ENCODE results near the gene POC1B. TPM values are rescaled to one million over a fixed set of nuclear protein-coding genes. Genes with fewer than 3 reads are reported as not detected.

The POC1B gene
- total and polyA plus RNA-seq, 8 donors, result 19.5 to 27.8 (median 23.1) TPM

DNA sequence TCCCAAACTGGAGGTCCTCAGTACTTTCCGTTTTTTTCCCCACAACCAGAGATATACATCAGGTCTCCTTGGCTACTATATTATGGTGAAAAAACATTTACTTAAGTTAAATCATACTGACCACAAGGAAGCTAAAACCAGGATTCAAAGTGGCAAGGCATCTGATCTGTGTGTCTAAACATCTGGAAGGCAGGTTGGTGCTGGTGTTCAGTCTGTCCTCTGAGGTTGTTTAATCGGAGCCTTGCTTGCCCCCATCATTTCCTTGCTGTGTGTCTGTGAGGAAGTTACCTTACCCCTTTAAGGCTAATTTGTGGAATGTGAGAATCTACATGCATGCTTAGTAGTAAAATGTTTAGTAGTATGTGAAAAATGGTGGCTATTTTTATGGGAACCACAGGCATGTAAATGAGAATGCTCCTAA lies 76.9 kb downstream of the POC1B start:
- H3K9me3 ChIP-seq, result no peaks in the 10 kb centered on the region

DNA sequence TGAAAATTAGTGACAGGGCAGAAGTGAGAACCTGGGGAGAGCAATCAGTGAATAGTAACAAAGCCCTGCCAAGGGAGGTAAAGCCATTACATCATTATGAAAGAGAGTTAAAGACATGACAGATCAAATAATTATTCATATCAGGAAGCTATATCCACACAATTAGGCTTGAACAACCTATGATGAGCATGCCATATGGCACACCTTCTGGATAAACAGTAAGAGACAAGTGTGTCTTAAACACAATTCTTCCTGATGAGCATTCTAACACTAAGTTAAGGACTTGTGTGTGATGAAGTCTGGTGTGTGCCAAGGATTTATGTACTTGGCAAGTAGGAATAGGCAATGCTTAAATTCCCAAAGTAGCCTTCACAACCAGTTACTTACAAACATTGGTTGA lies 77.3 kb downstream of the POC1B start:
- Histone ChIP-seq H3K4me3 (no peak overlapping the region), H3K9me3 (no peaks in the 10 kb centered on the region), H3K27ac (no peak overlapping the region), H3K36me3 (no peaks in the 10 kb centered on the region), H3K27me3 (no peaks in the 10 kb centered on the region), H3K4me1 (peaks cover 27 to 30% of the 10 kb centered on the region in 2 donors)
- DNase-seq (no peak), ATAC-seq (no peak)
- TF ChIP-seq, protein P1, sequence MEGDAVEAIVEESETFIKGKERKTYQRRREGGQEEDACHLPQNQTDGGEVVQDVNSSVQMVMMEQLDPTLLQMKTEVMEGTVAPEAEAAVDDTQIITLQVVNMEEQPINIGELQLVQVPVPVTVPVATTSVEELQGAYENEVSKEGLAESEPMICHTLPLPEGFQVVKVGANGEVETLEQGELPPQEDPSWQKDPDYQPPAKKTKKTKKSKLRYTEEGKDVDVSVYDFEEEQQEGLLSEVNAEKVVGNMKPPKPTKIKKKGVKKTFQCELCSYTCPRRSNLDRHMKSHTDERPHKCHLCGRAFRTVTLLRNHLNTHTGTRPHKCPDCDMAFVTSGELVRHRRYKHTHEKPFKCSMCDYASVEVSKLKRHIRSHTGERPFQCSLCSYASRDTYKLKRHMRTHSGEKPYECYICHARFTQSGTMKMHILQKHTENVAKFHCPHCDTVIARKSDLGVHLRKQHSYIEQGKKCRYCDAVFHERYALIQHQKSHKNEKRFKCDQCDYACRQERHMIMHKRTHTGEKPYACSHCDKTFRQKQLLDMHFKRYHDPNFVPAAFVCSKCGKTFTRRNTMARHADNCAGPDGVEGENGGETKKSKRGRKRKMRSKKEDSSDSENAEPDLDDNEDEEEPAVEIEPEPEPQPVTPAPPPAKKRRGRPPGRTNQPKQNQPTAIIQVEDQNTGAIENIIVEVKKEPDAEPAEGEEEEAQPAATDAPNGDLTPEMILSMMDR (IDR thresholded peaks at IDR 0.05), result no peak
- intact Hi-C loops (cut with DNase I), result no loop called here

More for the DNA sequence above, 76.9 kb downstream of the POC1B start:
- intact Hi-C loops (cut with DNase I), result no loop called here
- no peaks in the 10 kb centered on the region for H3K36me3 ChIP-seq
- H3K4me1 ChIP-seq, result peaks cover 31 to 35% of the 10 kb centered on the region in 2 donors
- no peak for DNase-seq
- TF ChIP-seq, protein P1 (IDR thresholded peaks at IDR 0.05), result no peak
- no peak overlapping the region for H3K27ac ChIP-seq
- H3K27me3 ChIP-seq, result no peaks in the 10 kb centered on the region
- ATAC-seq, result no peak
- no peak overlapping the region for H3K4me3 ChIP-seq

- Histone ChIP-seq H3K4me1 (peaks cover 0 to 19% of the 10 kb centered on the region in 2 donors), H3K36me3 (no peaks in the 10 kb centered on the region), H3K9me3 (no peaks in the 10 kb centered on the region), H3K4me3 (no peak overlapping the region), H3K27me3 (no peaks in the 10 kb centered on the region), H3K27ac (no peak overlapping the region)
- DNase-seq, result no peak
- ATAC-seq, result no peak
- intact Hi-C loops (cut with DNase I), result no loop called here
- TF ChIP-seq, protein P1 (IDR thresholded peaks at IDR 0.05), result no peak
Observed at GRCh38 chr12:89439941-89440340, 85.9 kb downstream of the POC1B start.

DNA sequence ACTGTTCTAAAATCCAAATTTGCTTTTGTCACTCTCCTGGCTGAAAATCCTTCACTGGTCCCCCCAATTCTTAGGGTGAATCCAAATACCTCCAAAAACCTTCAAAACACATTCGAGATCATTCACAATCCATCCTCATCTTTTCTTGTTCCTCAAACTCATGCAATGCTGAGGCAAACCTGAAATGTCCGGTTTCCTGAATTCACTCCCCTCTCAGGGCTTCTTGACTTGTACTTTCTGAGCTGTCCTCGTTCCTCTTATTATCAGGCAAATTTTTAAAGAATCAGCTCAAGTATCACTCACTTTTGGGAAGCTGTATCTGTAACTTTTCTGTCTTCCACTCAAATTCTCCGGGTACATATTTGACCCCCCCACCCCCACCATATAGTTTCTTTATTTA lies 88.6 kb downstream of the POC1B start:
- intact Hi-C loops (cut with DNase I), result no loop called here

GRCh38 chr12:89436062-89436461 lies 89.8 kb downstream of the POC1B start:
- DNase-seq, result no peak
- Histone ChIP-seq H3K9me3 (no peaks in the 10 kb centered on the region), H3K36me3 (no peaks in the 10 kb centered on the region), H3K27ac (peak overlapping the region in 1 of 2 donors; percentile 58), H3K4me3 (no peak overlapping the region), H3K4me1 (peaks cover 0 to 19% of the 10 kb centered on the region in 2 donors), H3K27me3 (no peaks in the 10 kb centered on the region)
- intact Hi-C loops (cut with DNase I), result no loop called here
- ATAC-seq, result no peak
- TF ChIP-seq, protein P1 (IDR thresholded peaks at IDR 0.05), result no peak

More for the DNA sequence above, 88.6 kb downstream of the POC1B start:
- no peak for DNase-seq
- H3K4me1 ChIP-seq, result peaks cover 0 to 19% of the 10 kb centered on the region in 2 donors
- H3K36me3 ChIP-seq, result no peaks in the 10 kb centered on the region
- no peak overlapping the region for H3K4me3 ChIP-seq
- peak overlapping the region in 1 of 2 donors; percentile 58 for H3K27ac ChIP-seq
- TF ChIP-seq, protein P1 (IDR thresholded peaks at IDR 0.05), result no peak
- H3K9me3 ChIP-seq, result no peaks in the 10 kb centered on the region
- ATAC-seq, result no peak
- H3K27me3 ChIP-seq, result no peaks in the 10 kb centered on the region

All from left lung (tissue), 10 donors.